ENCODE results near the gene ARHGAP24. TPM values are rescaled to one million over a fixed set of nuclear protein-coding genes. Genes with fewer than 3 reads are reported as not detected.

The ARHGAP24 gene
- total and polyA plus RNA-seq, 2 of the 13 experiments (the other 11 are each of a cell fraction or from before 2014, with no cell fraction given), result 0.07 to 0.55 TPM

DNA sequence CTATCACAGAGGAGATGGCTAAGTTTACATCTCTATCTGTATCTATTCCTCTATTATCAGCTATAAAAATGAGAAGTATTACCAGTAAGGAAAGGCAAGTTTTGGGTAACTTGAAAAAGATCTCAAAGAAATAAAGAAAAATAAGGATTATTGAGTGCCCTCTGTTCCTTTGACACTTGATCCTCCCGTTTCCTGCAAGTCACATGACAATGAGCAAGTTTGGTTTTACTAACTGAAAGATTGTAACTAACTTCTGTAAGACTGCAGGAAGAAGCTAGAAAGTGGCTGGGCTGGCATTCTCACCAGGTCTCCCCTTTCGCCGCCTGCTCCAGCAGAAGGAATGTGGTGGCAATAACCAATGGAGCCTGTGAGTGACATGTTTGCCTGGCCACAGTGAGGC lies 59.2 kb downstream of the ARHGAP24 start:
- no peak overlapping the region for H3K27ac ChIP-seq (ENCODE audit: extremely low read length, insufficient read depth, low read length)
- DNase-seq (ENCODE audit: low spot score), result no peak
- H2AFZ ChIP-seq (ENCODE audit: low read length), result no peak overlapping the region
- BruUV-seq (replicated peaks), result no TSS peak
- POLR2A ChIA-PET, result no interaction called here
- no peaks in the 10 kb centered on the region for H4K20me1 ChIP-seq (ENCODE audit: insufficient read depth, low read length)
- H3K79me2 ChIP-seq (ENCODE audit: insufficient read depth, low read length), result no peaks in the 10 kb centered on the region
- H3K9me3 ChIP-seq (ENCODE audit: low read length), result no peaks in the 10 kb centered on the region
- in situ Hi-C loops (cut with HindIII; ENCODE audit: extremely low pct_ligation_motif_present, low pct_unique_long_range_greater_than_20kb) (no loop called here), intact Hi-C loops (cut with micrococcal nuclease; ENCODE audit: unreplicated experiment) (no loop called here)
- WGBS (ENCODE audit: low lambda C conversion rate), result 66% methylated on average over 3 of the region's 3 CpGs
- H3K36me3 ChIP-seq (replicated peaks in 1 of 2; ENCODE audit: control insufficient read depth in 1 of 2, insufficient read depth in 2 of 2, low read length in 2 of 2), result no peaks in the 10 kb centered on the region
- no peak overlapping the region for H3K4me3 ChIP-seq (replicated peaks in 1 of 3; ENCODE audit: insufficient read depth in 1 of 3, low read depth in 2 of 3, low read length in 3 of 3)
- CTCF ChIA-PET (ENCODE audit: low intra/inter-chr PET ratio, low total read pairs), result no interaction called here
- no peak overlapping the region for H3K9ac ChIP-seq (ENCODE audit: insufficient read depth, low read depth, low read length)
- H3K27me3 ChIP-seq (ENCODE audit: control insufficient read depth in 1 of 2, insufficient read depth in 2 of 2, low read length in 2 of 2), result no peaks in the 10 kb centered on the region
- no peak for ATAC-seq
- H3K4me2 ChIP-seq (ENCODE audit: low read depth, low read length), result no peak overlapping the region
- FAIRE-seq, result no peak
- no peaks in the 10 kb centered on the region for H3K4me1 ChIP-seq (ENCODE audit: insufficient read depth, low read length)
- TF ChIP-seq MLXIP (CRISPR knock-in tag; IDR thresholded peaks at IDR 0.05; ENCODE audit: borderline replicate concordance) (no peak), CHCHD3 (CRISPR knock-in tag; IDR thresholded peaks at IDR 0.05) (no peak), SRSF9 (IDR thresholded peaks at IDR 0.05; ENCODE audit: borderline replicate concordance, insufficient read depth, low read depth, low read length, poor library complexity, severe bottlenecking) (no peak), ZNF7 (CRISPR knock-in tag; IDR thresholded peaks at IDR 0.05) (no peak), ZNF557 (CRISPR knock-in tag; IDR thresholded peaks at IDR 0.05) (no peak), FLYWCH1 (CRISPR knock-in tag; IDR thresholded peaks at IDR 0.05) (no peak), POLR2AphosphoS5 (IDR thresholded peaks at IDR 0.05; ENCODE audit: low read depth, low read length) (no peak), RFXANK (CRISPR knock-in tag; IDR thresholded peaks at IDR 0.05) (no peak), NCOA1 (CRISPR knock-in tag; IDR thresholded peaks at IDR 0.05) (no peak), FOXC1 (CRISPR knock-in tag; IDR thresholded peaks at IDR 0.05; ENCODE audit: borderline replicate concordance) (no peak), ZBTB34 (CRISPR knock-in tag; IDR thresholded peaks at IDR 0.05) (no peak), DMAP1 (CRISPR knock-in tag; IDR thresholded peaks at IDR 0.05) (no peak)
- TF ChIP-seq, protein P1, sequence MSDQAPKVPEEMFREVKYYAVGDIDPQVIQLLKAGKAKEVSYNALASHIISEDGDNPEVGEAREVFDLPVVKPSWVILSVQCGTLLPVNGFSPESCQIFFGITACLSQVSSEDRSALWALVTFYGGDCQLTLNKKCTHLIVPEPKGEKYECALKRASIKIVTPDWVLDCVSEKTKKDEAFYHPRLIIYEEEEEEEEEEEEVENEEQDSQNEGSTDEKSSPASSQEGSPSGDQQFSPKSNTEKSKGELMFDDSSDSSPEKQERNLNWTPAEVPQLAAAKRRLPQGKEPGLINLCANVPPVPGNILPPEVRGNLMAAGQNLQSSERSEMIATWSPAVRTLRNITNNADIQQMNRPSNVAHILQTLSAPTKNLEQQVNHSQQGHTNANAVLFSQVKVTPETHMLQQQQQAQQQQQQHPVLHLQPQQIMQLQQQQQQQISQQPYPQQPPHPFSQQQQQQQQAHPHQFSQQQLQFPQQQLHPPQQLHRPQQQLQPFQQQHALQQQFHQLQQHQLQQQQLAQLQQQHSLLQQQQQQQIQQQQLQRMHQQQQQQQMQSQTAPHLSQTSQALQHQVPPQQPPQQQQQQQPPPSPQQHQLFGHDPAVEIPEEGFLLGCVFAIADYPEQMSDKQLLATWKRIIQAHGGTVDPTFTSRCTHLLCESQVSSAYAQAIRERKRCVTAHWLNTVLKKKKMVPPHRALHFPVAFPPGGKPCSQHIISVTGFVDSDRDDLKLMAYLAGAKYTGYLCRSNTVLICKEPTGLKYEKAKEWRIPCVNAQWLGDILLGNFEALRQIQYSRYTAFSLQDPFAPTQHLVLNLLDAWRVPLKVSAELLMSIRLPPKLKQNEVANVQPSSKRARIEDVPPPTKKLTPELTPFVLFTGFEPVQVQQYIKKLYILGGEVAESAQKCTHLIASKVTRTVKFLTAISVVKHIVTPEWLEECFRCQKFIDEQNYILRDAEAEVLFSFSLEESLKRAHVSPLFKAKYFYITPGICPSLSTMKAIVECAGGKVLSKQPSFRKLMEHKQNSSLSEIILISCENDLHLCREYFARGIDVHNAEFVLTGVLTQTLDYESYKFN (CRISPR knock-in tag; conservative IDR thresholded peaks at IDR 0.05), result no peak
- TF ChIP-seq, protein P2, sequence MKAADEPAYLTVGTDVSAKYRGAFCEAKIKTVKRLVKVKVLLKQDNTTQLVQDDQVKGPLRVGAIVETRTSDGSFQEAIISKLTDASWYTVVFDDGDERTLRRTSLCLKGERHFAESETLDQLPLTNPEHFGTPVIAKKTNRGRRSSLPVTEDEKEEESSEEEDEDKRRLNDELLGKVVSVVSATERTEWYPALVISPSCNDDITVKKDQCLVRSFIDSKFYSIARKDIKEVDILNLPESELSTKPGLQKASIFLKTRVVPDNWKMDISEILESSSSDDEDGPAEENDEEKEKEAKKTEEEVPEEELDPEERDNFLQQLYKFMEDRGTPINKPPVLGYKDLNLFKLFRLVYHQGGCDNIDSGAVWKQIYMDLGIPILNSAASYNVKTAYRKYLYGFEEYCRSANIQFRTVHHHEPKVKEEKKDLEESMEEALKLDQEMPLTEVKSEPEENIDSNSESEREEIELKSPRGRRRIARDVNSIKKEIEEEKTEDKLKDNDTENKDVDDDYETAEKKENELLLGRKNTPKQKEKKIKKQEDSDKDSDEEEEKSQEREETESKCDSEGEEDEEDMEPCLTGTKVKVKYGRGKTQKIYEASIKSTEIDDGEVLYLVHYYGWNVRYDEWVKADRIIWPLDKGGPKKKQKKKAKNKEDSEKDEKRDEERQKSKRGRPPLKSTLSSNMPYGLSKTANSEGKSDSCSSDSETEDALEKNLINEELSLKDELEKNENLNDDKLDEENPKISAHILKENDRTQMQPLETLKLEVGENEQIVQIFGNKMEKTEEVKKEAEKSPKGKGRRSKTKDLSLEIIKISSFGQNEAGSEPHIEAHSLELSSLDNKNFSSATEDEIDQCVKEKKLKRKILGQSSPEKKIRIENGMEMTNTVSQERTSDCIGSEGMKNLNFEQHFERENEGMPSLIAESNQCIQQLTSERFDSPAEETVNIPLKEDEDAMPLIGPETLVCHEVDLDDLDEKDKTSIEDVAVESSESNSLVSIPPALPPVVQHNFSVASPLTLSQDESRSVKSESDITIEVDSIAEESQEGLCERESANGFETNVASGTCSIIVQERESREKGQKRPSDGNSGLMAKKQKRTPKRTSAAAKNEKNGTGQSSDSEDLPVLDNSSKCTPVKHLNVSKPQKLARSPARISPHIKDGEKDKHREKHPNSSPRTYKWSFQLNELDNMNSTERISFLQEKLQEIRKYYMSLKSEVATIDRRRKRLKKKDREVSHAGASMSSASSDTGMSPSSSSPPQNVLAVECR (CRISPR knock-in tag; IDR thresholded peaks at IDR 0.05; ENCODE audit: borderline replicate concordance), result no peak

Data from HepG2 (cell line).